Skin of body (tissue), 2 donors: ENCODE measurements around the gene ARF4. TPM values are rescaled to one million over a fixed set of nuclear protein-coding genes. Genes with fewer than 3 reads are reported as not detected.

Experiments
- small RNA-seq: library from RNA; depleted of rRNA; stranded (forward); fragments of <200 nt; gene quantifications from one replicate; pipeline ENCODE3, GENCODE V24; 2014; ENCODE audit warnings: low replicate concordance
- total RNA-seq: library from RNA; depleted of rRNA; stranded (reverse); fragments of >200 nt; gene quantifications from one replicate; pipeline ENCODE4 v1.2.3, GENCODE V29; 2014

The ARF4 gene
- total RNA-seq, 1 donor from 2014 or later: 135 TPM

Small RNA genes lying within 50 kb of the gene (small RNA-seq; reads per million reads assigned to genes)
- gene RNU6-108P: not detected
- gene RNU6-483P: not detected
- not detected for gene RNU6ATAC26P

Other genes starting within 250 kb of the ARF4 start
- gene DNAH12, start 53.0 kb downstream of the ARF4 start, total RNA-seq: 2.1 TPM
- 8.8 TPM for gene PDE12, start 41.1 kb downstream of the ARF4 start, total RNA-seq
- 34.7 TPM for gene DENND6A, start 95.7 kb upstream of the ARF4 start, total RNA-seq
- gene SLMAP, start 159.0 kb upstream of the ARF4 start, total RNA-seq: 83.2 TPM